Measurements from ENCODE around the gene SUPT16H.
A peak's percentile ranks its signal among the peaks of the same experiment; 100 is the strongest.
"Not testable (repeated sequence)": the region's sequence is repeated elsewhere in the genome, so short reads cannot be mapped to it uniquely, and the experiment has no call there.

Gene SUPT16H

GRCh38 chr14:21356511-21356910 lies 27.3 kb downstream of the SUPT16H start:
- DNase-seq = no peak

- DNase-seq = no peak
Measured at GRCh38 chr14:21352587-21352986, 31.2 kb downstream of the SUPT16H start.

- no peak for DNase-seq
Measured at GRCh38 chr14:21350539-21350938, 33.3 kb downstream of the SUPT16H start.

- no peak for DNase-seq
Measured at GRCh38 chr14:21347201-21347600, 36.6 kb downstream of the SUPT16H start.

GRCh38 chr14:21346532-21347135 lies 37.2 kb downstream of the SUPT16H start:
- no peak for DNase-seq

GRCh38 chr14:21343035-21343794 lies 40.6 kb downstream of the SUPT16H start:
- no peak for DNase-seq

- DNase-seq = no peak
Measured at GRCh38 chr14:21334202-21334906, 49.5 kb downstream of the SUPT16H start.

GRCh38 chr14:21332950-21333349 lies 50.9 kb downstream of the SUPT16H start:
- no peak for DNase-seq

GRCh38 chr14:21326972-21327371 lies 56.8 kb downstream of the SUPT16H start:
- DNase-seq = no peak

GRCh38 chr14:21322716-21323115 lies 61.1 kb downstream of the SUPT16H start:
- DNase-seq = no peak

GRCh38 chr14:21320913-21321312 lies 62.9 kb downstream of the SUPT16H start:
- peak; percentile 77 for DNase-seq

GRCh38 chr14:21317398-21317797 lies 66.4 kb downstream of the SUPT16H start:
- no peak for DNase-seq

- no peak for DNase-seq
Measured at GRCh38 chr14:21313512-21313911, 70.3 kb downstream of the SUPT16H start.

GRCh38 chr14:21311614-21312013 lies 72.2 kb downstream of the SUPT16H start:
- DNase-seq = no peak

GRCh38 chr14:21309956-21310355 lies 73.9 kb downstream of the SUPT16H start:
- DNase-seq = no peak

GRCh38 chr14:21309238-21309636 lies 74.6 kb downstream of the SUPT16H start:
- DNase-seq = no peak

GRCh38 chr14:21308479-21309237 lies 75.2 kb downstream of the SUPT16H start:
- DNase-seq = peak; percentile 94

GRCh38 chr14:21308132-21308478 lies 75.7 kb downstream of the SUPT16H start:
- DNase-seq = no peak

GRCh38 chr14:21307637-21308036 lies 76.2 kb downstream of the SUPT16H start:
- no peak for DNase-seq

- DNase-seq = not testable (repeated sequence)
Measured at GRCh38 chr14:21302836-21303140, 81.0 kb downstream of the SUPT16H start.

GRCh38 chr14:21302013-21302835 lies 81.6 kb downstream of the SUPT16H start:
- DNase-seq = no peak
